ENCODE measurements around the gene NKD2.

NKD2 gene

DNA sequence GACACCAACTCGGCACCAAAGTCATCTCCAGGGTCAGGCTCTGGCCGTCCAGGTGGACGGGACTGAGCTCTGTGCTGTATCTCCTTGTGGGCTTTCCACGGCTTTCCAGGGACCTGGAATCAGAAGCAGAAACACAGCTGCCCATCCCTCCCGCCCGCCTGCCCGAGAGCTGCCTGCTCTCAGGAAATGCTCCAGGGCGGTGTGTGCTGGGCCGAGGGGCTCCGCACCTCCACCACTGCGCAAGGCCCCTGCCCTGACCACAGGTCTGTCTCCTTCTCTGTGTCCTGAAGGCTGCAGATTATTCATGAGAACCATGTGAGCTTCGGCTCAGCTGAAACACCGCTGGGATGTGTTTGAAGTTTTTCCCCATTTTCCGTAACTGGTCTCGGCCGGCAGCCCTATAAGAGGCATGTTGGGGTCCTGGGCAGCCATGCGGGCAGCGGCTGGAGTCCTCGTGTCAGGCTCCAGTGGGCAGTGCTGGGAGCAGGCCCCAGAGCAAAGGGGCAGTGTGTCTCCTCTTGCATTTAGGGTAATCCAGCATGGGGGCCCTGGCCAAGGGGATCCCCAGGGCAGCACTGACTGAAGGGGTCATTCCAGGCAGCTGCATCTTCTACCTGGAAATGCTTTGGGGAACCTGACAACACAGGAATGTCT, 22.8 kb downstream of the NKD2 start:
- no peak for DNase-seq (ENCODE audit: low read depth)

DNA sequence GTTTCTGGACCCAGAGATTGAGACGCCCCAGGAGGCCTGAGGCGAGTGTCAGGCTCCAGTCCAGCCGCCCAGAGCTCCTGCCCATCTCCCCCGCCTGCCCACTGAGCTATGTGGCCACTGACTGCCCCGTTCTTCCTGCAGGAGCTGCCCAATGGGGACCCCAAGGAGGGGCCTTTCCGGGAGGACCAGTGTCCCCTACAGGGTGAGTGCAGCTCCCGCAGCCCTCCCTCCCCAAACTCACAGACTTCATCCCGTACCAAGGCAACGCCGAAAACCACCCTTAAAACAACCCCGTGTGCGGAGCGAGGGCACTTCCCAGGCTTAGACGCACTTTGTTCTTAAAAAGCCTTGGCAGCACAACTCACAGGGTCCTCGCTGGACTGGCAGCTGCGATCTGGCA, 23.4 kb downstream of the NKD2 start:
- no peak for DNase-seq (ENCODE audit: low read depth)

DNA sequence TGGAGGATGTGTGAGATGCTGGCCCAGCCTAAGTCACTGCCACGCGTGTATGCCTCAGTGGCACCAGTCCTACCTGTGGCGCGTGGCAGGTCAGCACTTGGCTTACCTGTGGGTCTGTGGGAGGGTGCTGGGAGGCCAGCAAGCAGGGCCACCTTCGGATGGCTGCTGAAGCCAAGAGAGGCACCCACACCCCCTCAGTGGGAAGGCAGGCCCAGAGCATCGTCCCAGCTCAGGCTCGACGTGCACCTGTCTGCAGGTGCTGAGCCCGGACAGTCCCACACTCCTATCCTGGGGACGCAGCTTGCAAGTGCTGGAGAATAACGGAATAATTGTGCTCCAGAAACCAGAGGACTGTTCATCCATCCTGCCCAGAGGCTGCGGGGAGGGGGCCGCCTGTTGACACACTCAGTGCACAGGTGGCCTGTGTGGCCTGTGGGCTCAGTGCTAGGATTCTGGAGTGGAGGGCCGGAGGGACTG, 24.0 kb downstream of the NKD2 start:
- no peak for DNase-seq (ENCODE audit: low read depth)

DNA sequence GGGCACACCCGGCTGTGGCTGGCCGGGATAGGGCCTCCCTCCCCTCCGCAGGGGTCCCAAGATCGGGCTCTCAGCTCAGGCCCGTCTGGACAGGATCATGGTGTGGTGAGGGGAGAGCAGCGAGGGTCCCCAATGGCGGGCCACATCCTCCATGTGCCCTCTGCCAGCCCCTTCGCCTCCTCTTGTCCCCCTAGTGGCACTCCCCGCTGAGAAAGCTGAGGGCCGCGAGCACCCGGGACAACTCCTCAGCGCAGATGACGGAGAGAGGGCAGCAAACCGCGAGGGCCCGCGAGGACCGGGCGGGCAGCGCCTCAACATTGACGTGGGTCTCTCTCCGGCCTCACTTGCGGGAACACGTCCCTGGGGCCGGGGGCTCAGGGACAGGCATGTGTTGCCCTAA, 24.6 kb downstream of the NKD2 start:
- DNase-seq (ENCODE audit: low read depth): no peak

DNA sequence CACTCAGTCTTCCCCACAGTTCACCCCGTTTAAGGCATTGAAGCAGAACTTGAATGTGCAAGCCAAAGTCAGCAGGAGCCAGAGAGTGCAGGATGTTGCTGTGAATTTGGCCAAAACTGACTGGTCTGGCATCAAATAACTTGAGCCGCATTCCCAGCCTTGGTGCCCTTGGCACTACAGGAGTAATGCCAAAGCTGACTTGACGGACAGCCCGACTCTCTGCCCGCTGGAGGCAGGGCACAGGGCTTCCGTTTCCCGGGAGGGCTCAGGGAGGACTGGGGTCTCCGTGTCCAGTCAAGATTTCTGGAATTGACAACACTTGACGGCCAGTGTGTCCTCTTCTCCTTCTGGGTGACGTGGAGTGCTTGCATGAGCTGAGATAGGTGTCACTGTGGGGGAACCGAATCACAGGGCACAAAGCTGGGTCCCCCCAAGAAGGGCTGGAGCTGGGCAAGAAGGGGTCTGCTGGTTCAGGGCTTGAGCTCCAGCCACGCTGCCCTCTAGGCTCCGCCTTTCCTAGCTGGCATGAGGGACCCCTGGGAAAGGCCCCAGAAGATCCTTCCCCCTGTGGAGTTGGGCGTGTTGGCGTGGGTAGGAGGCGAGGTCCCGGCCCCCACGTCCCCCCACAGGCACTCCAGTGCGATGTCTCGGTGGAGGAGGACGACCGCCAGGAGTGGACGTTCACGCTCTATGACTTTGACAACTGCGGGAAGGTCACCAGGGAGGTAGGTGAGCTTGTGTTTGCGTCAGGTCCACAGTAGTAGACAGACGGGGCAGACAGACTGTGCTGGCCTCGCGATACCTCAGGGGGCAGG, 25.2 kb downstream of the NKD2 start:
- DNase-seq (ENCODE audit: low read depth): no peak

DNA sequence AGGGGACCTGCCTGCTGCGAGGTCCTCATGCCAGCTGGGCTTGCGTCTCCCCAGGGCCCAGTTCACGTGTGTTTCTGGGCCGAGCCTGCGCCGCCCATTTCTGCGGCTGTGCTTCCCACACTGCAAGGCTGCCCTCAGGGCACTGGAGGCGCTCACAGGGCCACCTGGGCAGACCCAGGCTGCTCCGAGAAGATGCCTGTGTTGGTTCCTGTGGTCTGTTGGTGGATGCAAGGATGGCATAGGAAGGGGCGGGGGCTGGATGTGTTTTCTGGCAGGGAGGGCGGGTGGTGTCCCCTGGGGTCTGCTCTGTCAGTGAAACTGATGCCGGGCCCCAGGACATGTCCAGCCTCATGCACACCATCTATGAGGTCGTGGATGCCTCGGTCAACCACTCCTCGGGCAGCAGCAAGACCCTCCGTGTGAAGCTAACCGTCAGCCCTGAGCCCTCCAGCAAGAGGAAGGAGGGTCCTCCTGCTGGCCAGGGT, 25.9 kb downstream of the NKD2 start:
- DNase-seq (ENCODE audit: low read depth): no peak

DNA sequence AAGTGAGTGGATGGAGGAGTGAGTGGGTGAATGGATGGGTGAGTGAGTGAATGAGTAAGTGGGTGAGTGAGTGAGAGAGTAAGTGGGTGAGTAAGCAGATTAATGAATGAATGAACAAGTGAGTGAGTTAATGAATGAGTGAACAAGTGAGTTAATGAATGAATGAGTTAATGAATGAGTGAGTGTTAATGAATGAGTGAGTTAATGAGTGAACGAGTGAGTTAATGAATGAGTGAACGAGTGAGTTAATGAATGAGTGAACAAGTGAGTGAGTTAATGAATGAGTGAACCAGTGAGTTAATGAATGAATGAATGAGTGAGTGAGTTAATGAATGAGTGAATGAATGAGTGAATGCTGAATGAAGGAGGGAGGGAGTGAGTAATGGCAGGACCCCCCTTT, 26.4 kb downstream of the NKD2 start:
- DNase-seq (ENCODE audit: low read depth): no peak

DNA sequence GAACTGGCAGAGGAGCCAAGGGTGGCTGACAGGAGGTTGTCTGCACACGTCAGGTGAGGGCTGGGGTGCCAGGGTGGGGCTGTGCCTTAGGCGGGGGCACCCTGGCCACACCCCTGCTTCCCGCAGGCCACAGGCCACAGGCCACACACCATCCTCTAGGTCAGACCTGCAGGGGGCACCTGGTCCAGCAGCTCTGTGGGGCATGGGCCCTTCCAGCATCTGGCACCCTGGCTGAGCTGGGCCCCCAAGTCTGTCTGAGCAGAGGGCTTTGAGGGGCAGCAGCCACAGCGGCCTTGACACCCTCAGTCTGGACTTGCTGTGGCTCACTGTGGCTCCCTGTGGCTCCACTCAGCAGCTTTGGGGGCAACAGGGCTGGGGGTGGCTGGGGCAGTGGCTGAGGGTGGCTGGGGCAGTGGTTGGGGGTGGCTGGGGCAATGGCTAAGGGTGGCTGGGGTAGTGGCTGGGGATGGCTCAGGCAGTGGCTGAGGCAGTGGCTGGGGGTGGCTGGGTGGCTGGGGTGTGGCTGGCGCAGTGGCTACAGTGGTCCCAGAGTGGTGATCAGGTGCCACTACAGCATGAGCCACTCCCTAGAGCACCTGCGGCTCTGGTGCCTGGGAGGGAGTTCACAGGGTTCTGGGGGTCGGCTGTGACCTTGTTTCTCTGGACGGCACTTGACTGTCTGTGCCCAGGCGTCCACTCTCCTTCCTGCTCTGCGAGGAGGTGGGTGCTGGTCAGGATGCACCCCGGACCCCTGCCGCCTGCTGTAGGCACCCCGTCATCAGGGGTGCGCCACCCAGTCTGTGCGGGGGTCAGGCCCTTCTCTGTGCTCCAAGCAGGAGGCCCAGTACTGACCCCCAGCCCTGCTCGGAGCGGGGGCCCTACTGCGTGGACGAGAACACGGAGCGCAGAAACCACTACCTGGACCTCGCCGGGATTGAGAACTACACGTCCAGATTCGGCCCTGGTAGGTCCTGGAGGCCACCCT, 27.1 kb downstream of the NKD2 start:
- no peak for DNase-seq (ENCODE audit: low read depth)

DNA sequence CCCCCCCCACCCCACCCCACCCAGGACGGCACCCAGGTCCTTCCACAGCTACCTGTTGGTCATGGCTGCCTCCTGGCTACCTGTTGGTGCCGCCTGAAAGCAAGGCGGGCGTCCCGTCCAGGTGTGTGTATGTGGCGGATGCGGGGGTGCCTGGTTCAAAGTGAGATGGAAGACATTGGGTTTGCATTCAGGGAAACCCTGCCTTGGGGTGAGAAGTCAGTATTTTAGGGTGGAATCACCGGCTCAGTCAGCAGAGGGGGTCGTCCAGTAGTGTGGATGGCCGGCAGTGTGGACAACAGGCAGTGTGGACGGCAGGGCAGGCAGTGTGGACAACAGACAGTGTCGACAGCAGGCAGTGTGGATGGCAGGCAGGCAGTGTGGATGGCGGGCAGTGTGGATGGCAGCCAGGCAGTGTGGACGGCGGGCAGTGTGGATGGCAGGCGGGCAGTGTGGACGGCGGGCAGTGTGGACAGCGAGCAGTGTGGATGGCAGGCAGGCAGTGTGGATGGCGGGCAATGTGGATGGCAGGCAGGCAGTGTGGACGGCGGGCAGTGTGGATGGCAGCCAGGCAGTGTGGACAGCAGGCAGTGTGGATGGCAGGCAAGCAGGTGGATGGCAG, 28.0 kb downstream of the NKD2 start:
- no peak for DNase-seq (ENCODE audit: low read depth)

DNA sequence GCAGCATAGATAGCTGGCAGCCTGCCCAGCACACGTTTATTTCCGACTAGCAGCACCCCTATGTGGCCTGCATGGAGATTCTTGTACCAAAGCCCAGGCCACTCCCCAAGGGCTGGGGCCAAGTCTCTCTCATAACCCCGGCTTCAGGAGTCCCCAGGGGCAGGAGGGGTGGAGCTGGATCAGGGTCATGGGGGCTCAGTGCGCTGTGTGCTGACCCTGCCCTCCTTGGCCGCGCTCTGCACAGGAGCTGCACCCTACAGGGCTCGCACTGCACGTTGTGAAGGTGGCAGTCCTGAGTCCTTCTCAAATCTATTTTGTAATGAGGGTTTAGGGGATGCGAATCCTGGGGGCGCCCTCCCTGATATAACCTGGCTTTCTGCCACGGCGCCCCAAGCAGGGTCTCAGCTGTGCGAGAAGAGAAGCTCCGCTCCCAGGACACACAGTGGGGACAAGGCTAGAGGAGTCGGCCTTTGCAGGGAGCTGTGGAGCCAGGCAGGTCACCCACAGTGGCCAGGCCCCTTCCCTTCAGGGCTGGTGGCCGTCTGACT, 28.6 kb downstream of the NKD2 start:
- DNase-seq (ENCODE audit: low read depth): no peak

DNA sequence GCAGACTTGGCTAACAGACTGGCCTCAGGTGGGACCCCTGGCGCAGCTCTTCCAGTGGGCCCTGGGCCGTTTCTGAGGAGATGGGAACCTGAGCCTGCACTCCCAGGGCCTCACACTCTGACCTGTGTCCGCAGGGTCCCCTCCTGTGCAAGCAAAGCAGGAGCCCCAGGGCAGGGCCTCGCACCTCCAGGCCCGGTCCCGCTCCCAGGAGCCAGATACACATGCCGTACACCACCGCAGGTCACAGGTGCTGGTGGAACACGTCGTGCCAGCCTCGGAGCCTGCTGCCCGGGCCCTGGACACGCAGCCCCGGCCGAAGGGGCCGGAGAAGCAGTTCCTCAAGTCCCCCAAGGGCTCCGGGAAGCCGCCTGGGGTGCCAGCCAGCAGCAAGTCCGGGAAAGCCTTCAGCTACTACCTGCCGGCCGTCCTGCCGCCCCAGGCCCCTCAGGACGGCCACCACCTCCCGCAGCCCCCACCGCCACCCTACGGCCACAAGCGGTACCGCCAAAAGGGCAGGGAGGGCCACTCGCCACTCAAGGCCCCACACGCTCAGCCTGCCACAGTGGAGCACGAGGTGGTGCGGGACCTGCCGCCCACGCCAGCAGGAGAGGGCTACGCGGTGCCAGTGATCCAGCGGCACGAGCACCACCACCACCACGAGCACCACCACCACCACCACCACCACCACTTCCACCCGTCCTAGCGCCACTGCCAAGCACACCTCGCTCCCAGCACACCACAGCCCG, 29.2 kb downstream of the NKD2 start:
- DNase-seq (ENCODE audit: low read depth): no peak

DNA sequence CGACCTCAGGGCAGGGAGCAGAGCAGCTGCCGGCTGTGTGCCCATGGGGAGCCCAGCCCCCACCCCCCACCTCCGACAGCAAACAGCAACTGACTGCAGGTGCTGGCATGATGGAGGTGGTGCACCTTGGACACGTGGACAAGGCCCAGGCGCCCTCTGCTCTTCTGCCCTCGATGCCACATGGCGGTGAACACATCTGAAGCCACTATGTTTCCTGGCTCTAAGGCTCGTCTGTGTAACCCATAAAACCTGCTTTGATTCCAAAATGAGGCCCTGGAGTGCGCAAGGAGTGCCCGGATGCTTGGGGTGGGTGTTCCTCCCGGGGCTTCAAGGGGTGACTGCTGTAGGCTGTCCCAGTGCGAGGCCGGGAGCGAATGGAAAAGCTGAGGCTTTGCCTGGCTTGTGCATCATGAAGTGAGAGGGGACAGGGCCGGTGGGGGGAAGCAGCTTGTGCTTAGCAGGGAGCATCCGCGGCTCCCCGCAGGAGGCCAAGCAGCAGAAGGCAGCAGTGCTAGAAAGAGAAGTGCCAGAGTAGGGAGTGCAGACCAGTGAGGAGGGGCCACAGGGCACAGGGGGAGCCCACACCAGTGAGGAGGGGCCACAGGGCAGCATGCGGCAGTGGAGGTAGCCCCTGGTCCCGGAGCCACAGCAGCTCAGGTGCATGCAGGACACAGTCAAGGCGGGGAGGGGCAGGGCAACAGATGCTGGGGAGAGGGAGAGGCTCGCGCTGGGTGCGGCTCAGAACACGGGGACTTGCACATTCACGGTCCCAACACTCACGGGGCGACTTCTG, 30.0 kb downstream of the NKD2 start:
- no peak for DNase-seq (ENCODE audit: low read depth)

DNA sequence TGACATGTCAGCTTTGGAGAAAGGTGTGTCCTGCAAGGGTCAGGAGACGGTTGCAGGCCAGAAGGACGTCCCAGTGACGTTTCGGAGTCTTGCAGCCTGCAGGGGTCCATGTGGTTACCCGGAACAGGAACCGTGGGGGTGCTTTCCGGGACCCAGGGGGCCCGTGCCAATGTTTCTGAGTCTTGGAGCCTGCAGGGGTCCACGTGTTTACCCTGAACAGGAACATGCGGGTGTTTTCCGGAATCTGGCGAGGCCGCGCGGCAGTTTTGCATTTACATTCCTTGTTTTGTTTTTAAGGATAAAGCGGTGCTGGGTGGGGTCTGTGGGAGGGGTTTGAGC, 30.6 kb downstream of the NKD2 start:
- no peak for DNase-seq (ENCODE audit: low read depth)

DNA sequence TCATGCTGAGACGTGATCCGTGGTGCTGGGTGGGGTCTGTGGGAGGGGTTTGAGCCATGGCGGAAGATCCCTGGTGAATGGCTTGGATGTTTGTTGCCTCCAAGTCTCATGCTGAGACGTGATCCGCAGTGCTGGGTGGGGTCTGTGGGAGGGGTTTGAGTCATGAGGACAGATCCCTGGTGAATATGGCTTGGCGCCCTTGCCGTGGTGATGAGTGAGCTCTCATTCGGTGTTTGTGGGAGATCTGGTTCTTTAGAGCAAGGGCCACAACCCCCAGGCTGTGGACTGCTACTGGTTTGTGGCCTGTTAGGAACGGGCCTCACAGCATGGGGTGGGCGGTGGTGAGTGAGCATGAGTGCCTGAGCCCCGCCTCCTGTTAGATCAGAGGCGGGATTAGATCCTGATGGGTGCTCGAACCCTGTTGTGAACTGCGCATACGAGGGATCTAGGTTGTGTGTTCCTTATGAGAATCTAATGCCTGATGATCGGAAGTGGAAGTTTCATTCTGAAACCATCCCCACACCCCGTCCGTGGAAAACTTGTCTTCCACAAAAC, 31.2 kb downstream of the NKD2 start:
- no peak for DNase-seq (ENCODE audit: low read depth)

DNA sequence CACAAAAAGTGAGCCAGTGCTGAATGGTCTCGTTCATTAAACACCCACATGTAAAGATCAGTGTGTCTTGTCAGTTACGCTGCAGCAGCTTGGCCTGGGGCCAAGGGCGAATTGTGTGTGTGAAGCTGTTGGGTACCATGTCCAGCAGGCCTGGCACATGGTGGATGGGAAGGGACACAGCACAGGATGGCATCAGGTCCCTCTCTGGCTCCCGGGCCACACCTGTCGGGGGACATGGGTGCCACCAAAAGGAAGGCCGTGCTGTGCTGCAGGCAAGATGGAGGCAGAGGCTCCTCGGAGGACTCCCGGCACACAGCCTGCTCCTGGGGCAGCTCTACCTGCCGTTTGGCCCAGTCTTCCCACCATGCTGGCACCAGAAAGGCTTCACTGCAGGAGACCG, 32.0 kb downstream of the NKD2 start:
- no peak for DNase-seq (ENCODE audit: low read depth)

DNA sequence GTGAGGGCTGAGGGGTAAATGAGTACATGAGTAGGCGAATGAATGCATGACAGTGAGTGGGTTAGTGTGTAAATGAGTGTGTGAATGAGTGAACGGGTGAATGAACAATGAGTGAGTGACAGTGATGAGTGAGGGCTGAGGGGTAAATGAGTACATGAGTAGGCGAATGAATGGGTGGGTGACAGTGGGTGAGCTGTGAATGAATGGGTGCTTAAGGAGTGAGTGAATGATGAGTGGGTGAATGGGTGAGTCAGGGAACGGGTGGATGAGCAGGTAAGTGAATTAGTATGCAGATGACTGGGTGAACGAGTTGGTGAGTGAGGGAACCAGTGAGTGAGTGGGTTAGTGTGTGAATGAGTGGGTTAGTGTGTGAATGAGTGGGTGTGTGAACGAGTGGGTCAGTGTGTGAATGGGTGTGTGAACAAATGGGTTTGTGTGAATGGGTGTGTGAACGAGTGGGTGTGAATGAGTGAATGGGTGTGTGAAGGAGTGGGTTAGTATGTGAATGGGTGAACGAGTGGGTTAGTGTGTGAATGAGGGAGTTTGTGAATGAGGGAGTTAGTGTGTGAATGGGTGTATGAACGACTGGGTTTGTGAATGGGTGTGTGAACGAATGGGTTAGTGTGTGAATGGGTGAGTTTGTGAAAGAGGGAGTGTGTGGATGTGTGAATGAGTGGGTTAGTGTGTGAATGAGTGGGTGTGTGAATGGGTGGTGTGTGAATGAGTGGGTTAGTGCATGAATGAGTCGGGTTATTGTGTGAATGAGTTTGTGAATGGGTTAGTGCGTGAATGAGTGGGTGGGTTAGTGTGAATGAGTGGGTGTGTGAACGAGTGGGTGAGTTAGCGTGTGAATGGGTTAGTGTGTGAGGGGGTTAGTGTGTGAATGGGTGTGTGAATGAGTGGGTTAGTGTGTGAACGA, 32.9 kb downstream of the NKD2 start:
- DNase-seq (ENCODE audit: low read depth): no peak

DNA sequence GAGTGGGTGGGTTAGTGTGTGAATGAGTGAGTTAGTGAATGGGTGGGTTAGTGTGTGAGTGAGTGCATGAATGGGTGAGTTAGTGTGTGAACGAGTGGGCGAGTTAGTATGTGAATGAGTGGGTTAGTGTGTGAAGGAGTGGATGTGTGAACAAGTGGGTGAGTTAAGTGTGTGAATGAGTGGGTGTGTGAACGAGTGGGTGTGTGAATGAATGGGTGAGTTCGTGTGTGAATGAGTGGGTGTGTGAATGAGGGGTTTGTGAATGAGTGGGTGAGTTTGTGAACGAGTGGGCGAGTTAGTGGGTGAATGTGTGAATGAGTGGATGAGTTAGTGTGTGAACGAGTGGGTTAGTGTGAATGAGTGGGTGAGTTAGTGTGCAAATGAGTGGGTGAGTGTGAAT, 34.0 kb downstream of the NKD2 start:
- no peak for DNase-seq (ENCODE audit: low read depth)

DNA sequence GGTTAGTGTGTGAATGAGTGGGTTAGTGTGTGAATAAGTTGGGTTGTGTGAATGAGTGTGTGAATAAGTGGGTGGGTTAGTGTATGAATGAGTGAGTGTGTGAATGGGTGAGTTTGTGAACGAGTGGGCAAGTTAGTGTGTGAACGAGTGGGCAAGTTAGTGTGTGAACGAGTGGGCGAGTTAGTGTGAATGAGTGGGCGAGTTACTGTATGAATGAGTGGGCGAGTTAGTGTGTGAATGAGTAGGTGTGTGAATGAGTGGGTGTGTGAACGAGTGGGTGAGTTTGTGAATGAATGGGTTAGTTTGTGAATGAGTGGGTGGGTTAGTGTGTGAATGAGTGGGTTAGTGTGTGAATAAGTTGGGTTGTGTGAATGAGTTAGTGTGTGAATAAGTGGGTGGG, 34.7 kb downstream of the NKD2 start:
- no peak for DNase-seq (ENCODE audit: low read depth)

DNA sequence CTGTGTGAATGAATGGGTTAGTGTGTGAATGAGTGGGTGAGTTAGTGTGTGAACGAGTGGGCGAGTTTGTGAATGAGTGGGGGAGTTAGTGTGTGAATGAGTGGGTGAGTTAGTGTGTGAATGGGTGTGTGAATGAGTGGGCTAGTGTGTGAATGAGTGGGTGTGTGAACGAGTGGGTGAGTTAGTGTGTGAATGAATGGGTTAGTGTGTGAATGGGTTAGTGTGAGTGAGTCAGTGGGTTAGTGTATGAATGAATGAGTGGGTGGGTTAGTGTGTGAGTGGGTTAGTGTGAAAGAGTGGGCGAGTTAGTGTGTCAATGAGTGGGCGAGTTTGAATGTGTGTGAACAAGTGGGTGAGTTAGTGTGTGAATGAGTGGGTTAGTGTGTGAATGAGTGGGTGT, 35.5 kb downstream of the NKD2 start:
- DNase-seq (ENCODE audit: low read depth): no peak
